Measurements from ENCODE around the gene YBX2.

Gene YBX2

DNA sequence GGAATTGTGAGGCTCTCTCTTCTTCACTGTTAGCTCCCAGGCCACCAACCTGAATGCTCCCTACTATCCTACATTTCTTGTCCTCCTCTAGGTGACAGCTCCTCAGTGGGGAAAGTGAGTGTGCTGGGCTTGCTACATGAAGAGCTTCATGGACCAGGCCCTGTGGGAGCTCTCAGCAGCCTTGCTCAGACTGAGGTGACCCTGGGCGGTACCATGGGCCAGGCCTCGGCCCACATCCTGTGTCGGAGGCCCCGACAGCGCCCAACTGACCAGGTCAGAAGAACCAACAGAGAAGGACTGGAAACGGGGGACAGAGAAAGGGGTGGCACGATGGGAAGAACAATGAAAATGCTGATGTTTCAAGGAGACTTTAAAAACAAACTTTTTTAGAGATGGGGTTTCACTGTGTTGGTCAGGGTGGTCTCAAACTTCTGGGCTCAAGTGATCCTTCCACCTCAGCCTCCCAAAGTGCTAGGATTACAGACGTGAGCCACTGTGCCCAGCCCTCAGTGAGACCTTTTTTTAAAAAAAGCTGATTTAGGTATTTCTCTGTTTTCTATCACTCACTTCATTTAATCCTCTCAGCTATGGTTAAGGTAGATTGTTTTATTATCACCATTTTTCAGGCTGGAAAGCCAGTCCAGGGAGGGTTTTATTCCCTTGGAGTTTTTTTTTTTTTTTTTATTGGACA, 37.5 kb downstream of the YBX2 start:
- DNase-seq (ENCODE audit: low read depth): no peak
- no peak overlapping the region for H3K4me3 ChIP-seq (ENCODE audit: low read depth, low read length)
- no peak for TF ChIP-seq CTCF (IDR thresholded peaks at IDR 0.05; ENCODE audit: low read depth, low read length, missing control alignments)

DNA sequence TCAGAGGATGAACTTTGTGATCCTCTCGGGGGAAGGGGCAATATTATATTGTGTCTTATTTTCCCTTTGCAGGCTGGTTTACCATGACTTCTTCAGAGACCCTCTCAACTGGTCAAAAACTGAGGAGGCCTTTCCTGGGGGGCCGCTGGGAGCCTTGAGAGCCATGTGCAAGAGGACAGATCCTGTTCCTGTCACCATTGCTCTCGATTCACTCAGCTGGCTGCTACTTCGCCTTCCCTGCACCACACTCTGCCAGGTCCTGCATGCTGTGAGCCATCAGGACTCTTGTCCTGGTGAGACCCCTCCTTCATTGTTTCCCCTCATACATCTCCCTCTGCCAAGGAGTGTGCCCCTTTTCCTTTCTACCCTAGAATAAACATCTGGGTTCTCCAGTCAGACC, 39.9 kb downstream of the YBX2 start:
- DNase-seq (ENCODE audit: low read depth): no peak
- TF ChIP-seq CTCF (IDR thresholded peaks at IDR 0.05; ENCODE audit: low read depth, low read length, missing control alignments): no peak
- H3K4me3 ChIP-seq (ENCODE audit: low read depth, low read length): no peak overlapping the region

- no peak for TF ChIP-seq CTCF (IDR thresholded peaks at IDR 0.05; ENCODE audit: low read depth, low read length, missing control alignments)
- peak overlapping the region; percentile 77 for H3K4me3 ChIP-seq (ENCODE audit: low read depth, low read length)
- DNase-seq (ENCODE audit: low read depth): no peak
These were observed 41.4 kb downstream of the YBX2 start for GRCh38 chr17:7253082-7253481.

GRCh38 chr17:7252176-7253043, 42.0 kb downstream of the YBX2 start, which contains the start of gene ELP5:
Gene ELP5 (plus strand): TSS chr17:7252215. CDS start chr17:7252551, 336 bp downstream.
- peak within 1 kb of the TSS; percentile 77 for H3K4me3 ChIP-seq (ENCODE audit: low read depth, low read length)
- peak; percentile 24 for TF ChIP-seq CTCF (IDR thresholded peaks at IDR 0.05; ENCODE audit: low read depth, low read length, missing control alignments)
- DNase-seq (ENCODE audit: low read depth): peak; percentile 80

GRCh38 chr17:7251661-7252175, 42.7 kb downstream of the YBX2 start, which contains the start of gene CTDNEP1:
Gene CTDNEP1 (minus strand): TSS chr17:7251734. CDS start chr17:7251296, 438 bp downstream.
- no peak for TF ChIP-seq CTCF (IDR thresholded peaks at IDR 0.05; ENCODE audit: low read depth, low read length, missing control alignments)
- peak; percentile 98 for DNase-seq (ENCODE audit: low read depth)
- peak within 1 kb of the TSS; percentile 77 for H3K4me3 ChIP-seq (ENCODE audit: low read depth, low read length)

DNA sequence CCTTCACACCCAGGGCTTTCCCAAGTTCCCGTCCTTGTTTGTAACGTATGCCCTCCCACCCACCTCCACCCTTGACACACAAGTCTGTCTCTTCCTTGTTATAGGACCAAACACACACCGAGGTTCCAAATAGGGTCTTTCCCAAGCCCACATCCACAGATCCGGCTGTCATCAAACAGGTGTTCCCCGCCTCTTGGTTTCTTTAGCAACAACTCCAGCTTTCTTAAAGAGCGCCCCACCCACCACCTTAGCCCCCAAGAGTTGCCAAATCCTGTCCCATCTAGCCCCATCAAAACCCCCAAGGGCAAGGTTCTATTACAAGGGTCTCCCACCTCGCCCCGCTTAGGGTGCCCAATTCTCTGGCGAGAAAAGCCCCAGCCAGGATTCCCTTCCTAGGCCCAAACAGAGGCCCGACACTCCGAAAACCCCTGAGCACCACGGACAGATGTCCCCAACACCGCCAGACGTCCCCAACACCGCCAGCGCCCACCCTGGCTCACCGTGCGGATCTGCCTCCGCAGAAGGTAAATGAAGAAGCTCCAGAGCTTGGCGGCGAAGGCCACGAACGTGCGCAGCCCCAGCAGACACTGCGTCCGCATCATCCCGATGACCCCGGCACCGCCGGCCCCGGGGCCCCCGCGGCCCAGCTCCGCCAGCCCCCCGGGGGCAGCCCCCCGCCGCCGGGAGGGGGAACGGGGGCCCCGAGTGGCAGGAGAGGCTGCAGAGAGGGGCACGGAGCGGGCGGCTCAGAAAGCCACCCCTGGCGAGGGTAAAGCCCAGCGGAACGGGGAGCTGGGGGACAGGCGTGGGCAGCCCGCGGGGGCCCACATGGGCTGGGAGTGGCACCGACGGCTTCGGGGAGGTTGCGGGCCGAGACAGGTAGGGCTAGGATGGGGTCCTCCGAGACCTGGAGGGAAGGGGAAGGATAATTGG, 43.5 kb downstream of the YBX2 start:
- DNase-seq (ENCODE audit: low read depth): no peak
- TF ChIP-seq CTCF (IDR thresholded peaks at IDR 0.05; ENCODE audit: low read depth, low read length, missing control alignments): no peak
- H3K4me3 ChIP-seq (ENCODE audit: low read depth, low read length): peak overlapping the region; percentile 77

Data from GM12864 (cell line).